ENCODE data around the gene LHB. TPM values are rescaled to one million over a fixed set of nuclear protein-coding genes. Genes with fewer than 3 reads are reported as not detected.

The LHB gene
- total RNA-seq, 1 experiment from 2014 or later, result 1.6 TPM

GRCh38 chr19:49004133-49004532 lies 12.8 kb downstream of the LHB start:
- Histone ChIP-seq H3K9me3 (ENCODE audit: insufficient read depth, low read depth) (no peaks in the 10 kb centered on the region), H2AFZ (no peak overlapping the region), H3K4me1 (replicated peaks; ENCODE audit: insufficient read depth) (no peaks in the 10 kb centered on the region), H3F3A (ENCODE audit: insufficient read depth, low read depth) (peaks cover 18% of the 10 kb centered on the region), H3K27me3 (ENCODE audit: insufficient read depth, low read depth) (no peaks in the 10 kb centered on the region), H3K27ac (no peak overlapping the region), H3K9me2 (ENCODE audit: insufficient read depth) (no peaks in the 10 kb centered on the region), H3K36me3 (ENCODE audit: low read depth) (peaks cover 35% of the 10 kb centered on the region), H4K20me1 (ENCODE audit: insufficient read depth) (peaks cover 26% of the 10 kb centered on the region), H3K4me2 (no peak overlapping the region), H3K4me3 (no peak overlapping the region), H3K79me2 (ENCODE audit: low read depth) (no peaks in the 10 kb centered on the region; the same call in 1 of the 2 replicates)
- no peak for DNase-seq
- TF ChIP-seq EZH2 (IDR thresholded peaks at IDR 0.05; ENCODE audit: low read depth) (no peak), CTCF (conservative IDR thresholded peaks at IDR 0.05) (no peak)
- ChIA-PET POLR2A (ENCODE audit: unreplicated experiment) (interaction anchor here (0.7 kb wide), 1 partner anchor 10 kb away, joined by 3 read pairs; no protein-coding TSS in a partner anchor), CTCF (interaction anchor here (0.6 kb wide), 1 partner anchor 27 kb away, joined by 5 read pairs; no protein-coding TSS in a partner anchor)
- intact Hi-C loops (cut with micrococcal nuclease; ENCODE audit: unreplicated experiment), result no loop called here
- BruUV-seq (replicated peaks), result no TSS peak

GRCh38 chr19:48999481-49000325 lies 17.2 kb downstream of the LHB start:
- H3K4me2 ChIP-seq, result no peak overlapping the region
- H3K4me3 ChIP-seq, result no peak overlapping the region
- H3K36me3 ChIP-seq (ENCODE audit: low read depth), result peaks cover 20% of the 10 kb centered on the region
- intact Hi-C loops (cut with micrococcal nuclease; ENCODE audit: unreplicated experiment), result loop anchor here (2.0 to 10.0 kb wide), 3 partner anchors 75 to 645 kb away; partner anchors contain the start of genes CA11, RRAS and SCAF1
- H3K27me3 ChIP-seq (ENCODE audit: insufficient read depth, low read depth), result no peaks in the 10 kb centered on the region
- no peak overlapping the region for H3K27ac ChIP-seq
- H3F3A ChIP-seq (ENCODE audit: insufficient read depth, low read depth), result peaks cover 21% of the 10 kb centered on the region
- H4K20me1 ChIP-seq (ENCODE audit: insufficient read depth), result peaks cover 58% of the 10 kb centered on the region
- no peaks in the 10 kb centered on the region for H3K9me2 ChIP-seq (ENCODE audit: insufficient read depth)
- POLR2A ChIA-PET (ENCODE audit: unreplicated experiment), result interaction anchor here (0.8 kb wide), 1 partner anchor 87 kb away, joined by 7 read pairs; no protein-coding TSS in a partner anchor
- CTCF ChIA-PET, result interaction anchor here (2.0 kb wide), 1 partner anchor 74 kb away, joined by 12 read pairs; no protein-coding TSS in a partner anchor
- BruUV-seq (replicated peaks), result no TSS peak
- TF ChIP-seq CTCF (conservative IDR thresholded peaks at IDR 0.05) (peak; percentile 71), EZH2 (IDR thresholded peaks at IDR 0.05; ENCODE audit: low read depth) (no peak)
- DNase-seq, result peak in 1 of 2 experiments; percentile 51
- peaks cover 38% of the 10 kb centered on the region for H3K79me2 ChIP-seq (ENCODE audit: low read depth)
- H3K4me1 ChIP-seq (replicated peaks; ENCODE audit: insufficient read depth), result peaks cover 8% of the 10 kb centered on the region
- no peak overlapping the region for H2AFZ ChIP-seq
- H3K9me3 ChIP-seq (ENCODE audit: insufficient read depth, low read depth), result no peaks in the 10 kb centered on the region

DNA sequence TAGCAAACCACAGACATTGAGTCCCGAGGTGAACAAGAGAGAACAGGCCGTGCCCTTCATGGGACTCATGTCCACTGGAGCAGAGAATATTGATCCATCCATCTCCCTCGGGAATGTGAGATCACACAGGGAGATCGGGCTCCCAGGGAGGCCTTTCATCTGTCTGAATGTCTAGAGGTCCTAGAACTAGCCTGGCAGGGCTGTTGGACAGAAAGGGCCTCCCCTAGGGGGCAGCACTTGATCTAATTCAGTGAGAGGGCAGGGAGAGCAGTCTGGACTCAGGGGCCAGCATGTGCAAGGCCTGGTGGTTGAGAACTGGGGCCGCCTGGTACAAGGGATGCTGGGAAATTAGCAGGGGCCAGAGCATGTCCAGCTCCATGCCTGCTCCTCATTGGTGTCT lies 18.9 kb downstream of the LHB start:
- BruUV-seq (replicated peaks), result no TSS peak
- Histone ChIP-seq H3K4me2 (no peak overlapping the region), H3K36me3 (ENCODE audit: low read depth) (peaks cover 20% of the 10 kb centered on the region), H3F3A (ENCODE audit: insufficient read depth, low read depth) (peaks cover 21% of the 10 kb centered on the region), H3K79me2 (ENCODE audit: low read depth) (peaks cover 47% of the 10 kb centered on the region), H3K27me3 (ENCODE audit: insufficient read depth, low read depth) (no peaks in the 10 kb centered on the region), H2AFZ (no peak overlapping the region), H3K9me2 (ENCODE audit: insufficient read depth) (no peaks in the 10 kb centered on the region), H3K4me3 (no peak overlapping the region), H3K4me1 (replicated peaks; ENCODE audit: insufficient read depth) (peaks cover 9% of the 10 kb centered on the region), H3K27ac (no peak overlapping the region), H4K20me1 (ENCODE audit: insufficient read depth) (peaks cover 58% of the 10 kb centered on the region), H3K9me3 (ENCODE audit: insufficient read depth, low read depth) (no peaks in the 10 kb centered on the region)
- intact Hi-C loops (cut with micrococcal nuclease; ENCODE audit: unreplicated experiment), result loop anchor here (2.0 to 10.0 kb wide), 3 partner anchors 77 to 647 kb away; partner anchors contain the start of genes CA11, RRAS and SCAF1
- peak in 1 of 2 experiments; percentile 57 for DNase-seq
- TF ChIP-seq EZH2 (IDR thresholded peaks at IDR 0.05; ENCODE audit: low read depth) (no peak), CTCF (conservative IDR thresholded peaks at IDR 0.05) (peak; percentile 74)
- ChIA-PET CTCF (interaction anchor here (0.5 to 0.7 kb wide), 5 partner anchors 156 to 417 kb away, joined by 3 to 7 read pairs (median 4); no protein-coding TSS in a partner anchor), POLR2A (ENCODE audit: unreplicated experiment) (no interaction called here)

Data from PC-9 (cell line).